GM12874 (cell line): ENCODE results near the gene PMP22.
A peak's percentile ranks its signal among the peaks of the same experiment; 100 is the strongest.

Experiments
- TF ChIP-seq, protein P1 (sequence below): IDR thresholded peaks from 2 replicates; pipeline ENCODE4 v1.5.1; 2011; ENCODE audit warnings: low read depth, mild to moderate bottlenecking, control low read depth, low read length, moderate library complexity; ENCODE audit not compliant: insufficient read depth

PMP22 gene

DNA sequence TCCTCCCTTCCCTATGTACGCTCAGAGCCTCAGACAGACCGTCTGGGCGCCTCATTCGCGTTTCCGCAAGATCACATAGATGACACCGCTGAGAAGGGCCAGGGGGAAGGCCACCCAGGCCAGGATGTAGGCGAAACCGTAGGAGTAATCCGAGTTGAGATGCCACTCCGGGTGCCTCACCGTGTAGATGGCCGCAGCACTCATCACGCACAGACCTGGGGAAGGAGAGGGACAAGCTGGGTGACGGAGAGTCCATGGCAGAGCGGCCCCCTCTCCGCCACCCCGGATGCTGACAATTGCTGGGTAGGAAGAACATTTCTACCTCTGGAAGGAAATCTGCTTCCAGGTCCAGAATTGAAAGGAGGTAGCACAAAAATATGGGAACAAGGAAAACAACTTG is 34.3 kb downstream of the PMP22 start:
- TF ChIP-seq, protein P1, sequence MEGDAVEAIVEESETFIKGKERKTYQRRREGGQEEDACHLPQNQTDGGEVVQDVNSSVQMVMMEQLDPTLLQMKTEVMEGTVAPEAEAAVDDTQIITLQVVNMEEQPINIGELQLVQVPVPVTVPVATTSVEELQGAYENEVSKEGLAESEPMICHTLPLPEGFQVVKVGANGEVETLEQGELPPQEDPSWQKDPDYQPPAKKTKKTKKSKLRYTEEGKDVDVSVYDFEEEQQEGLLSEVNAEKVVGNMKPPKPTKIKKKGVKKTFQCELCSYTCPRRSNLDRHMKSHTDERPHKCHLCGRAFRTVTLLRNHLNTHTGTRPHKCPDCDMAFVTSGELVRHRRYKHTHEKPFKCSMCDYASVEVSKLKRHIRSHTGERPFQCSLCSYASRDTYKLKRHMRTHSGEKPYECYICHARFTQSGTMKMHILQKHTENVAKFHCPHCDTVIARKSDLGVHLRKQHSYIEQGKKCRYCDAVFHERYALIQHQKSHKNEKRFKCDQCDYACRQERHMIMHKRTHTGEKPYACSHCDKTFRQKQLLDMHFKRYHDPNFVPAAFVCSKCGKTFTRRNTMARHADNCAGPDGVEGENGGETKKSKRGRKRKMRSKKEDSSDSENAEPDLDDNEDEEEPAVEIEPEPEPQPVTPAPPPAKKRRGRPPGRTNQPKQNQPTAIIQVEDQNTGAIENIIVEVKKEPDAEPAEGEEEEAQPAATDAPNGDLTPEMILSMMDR: no peak

DNA sequence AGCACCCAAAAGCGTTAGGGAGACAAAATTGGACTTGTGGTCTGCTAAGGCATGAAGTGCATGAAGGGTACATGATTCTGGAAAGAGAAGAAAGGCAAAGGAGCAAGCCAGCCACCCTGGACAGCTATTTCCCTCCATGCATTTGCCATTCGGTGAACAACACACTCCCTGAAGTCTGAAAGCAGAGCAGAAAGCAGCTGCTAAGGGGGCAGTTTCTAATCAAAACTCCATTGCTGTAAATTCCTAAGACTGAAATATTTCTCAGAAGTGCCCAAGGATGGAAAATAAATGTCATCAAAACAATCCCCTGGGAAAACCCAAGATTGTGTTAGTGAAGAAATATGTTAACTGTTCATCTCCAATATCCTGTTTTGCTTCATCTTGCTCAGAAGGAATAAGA is 44.3 kb downstream of the PMP22 start:
- TF ChIP-seq, protein P1: no peak

DNA sequence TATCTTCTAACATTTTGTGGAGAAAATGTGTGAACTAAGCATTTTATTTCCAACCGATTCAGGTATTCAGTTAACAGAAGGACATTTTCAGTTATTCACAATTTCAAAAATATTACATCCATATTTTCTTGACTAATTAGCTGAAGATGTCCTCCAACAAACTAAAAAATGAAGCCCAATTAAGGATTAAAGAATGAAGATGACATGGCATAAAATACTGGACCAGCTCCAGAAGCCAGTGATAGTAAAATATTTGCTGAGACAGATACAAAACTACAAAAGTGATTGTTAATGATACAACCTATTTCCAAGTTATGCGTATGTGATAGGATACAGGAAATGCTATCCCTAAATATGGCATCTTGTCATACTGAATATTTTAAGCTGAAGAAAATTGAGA is 48.6 kb downstream of the PMP22 start:
- TF ChIP-seq, protein P1: no peak

DNA sequence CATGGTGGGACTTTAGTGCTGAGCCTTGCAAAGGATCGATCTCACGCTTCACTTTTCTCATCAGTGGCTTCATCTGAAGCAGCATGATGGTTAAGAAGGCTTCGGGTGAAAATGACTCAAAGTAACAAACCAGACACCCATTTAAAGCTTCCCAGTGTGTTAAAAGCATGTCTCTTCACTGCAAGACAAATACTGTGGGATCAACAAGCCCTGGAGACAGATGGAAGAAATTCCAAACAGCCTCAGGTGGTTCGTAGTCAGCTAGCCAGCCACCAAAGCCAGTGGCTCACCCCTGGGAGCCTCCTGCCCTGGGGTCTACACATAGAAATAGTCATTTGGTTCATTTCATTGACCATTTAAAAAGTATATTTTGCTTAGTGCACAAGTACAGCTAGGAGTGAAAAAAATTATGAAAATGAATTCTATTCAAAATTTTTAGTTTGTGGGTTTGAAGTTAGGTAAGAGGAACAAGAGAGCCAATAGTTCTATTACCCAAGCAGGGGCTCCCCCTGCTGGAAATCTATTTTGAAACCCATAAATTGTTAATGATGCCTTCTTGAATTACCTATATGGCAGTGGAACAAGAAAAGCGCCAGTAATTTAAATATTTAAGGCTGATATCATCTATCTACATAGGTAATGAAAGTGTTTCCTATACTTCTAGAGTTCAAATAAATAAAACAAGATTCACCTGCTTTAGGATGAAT is 51.6 kb downstream of the PMP22 start:
- TF ChIP-seq, protein P1: 0 out of 2 replicates have a peak, but pooled peaks have one; percentile 3

DNA sequence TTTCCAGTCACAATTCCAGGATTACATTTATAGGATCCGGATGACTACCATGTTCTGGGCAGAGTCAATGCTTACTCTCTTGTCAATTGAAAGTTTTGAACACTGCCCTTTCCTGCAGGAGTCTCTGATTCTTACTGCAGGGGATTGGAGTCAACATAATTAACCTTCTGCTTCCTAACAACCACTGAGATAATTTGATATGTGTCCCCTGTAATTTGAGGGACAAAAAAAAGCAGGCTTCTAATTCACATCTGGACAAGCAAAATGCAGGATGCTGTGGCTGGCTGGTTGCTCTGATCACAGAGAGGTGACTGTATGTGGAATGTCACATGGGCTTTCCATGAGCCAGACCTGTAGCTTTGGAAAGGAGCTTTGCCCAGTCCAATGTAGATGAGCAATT is 54.9 kb downstream of the PMP22 start:
- TF ChIP-seq, protein P1: no peak

- TF ChIP-seq, protein P1: no peak
Observed at GRCh38 chr17:15197229-15197628, 67.9 kb downstream of the PMP22 start.

DNA sequence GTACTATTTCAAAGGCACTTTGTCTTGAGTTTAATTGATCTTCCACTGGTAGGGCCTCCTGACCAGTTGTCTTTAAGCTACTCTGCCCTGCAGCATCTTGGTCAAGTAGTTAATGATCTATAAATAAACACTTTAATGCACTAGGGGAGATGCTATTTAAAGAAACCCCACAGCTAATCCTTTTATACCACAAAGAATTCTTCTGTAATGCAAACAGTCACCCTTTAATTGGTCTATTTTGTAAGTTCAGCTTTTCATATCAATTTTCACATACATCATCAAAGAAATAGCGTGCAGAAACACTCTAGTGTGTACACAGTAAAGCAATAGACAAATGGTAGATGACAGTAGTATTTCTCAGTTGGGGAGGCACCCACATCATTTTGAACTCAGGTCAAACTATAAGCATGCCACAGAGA is 70.3 kb downstream of the PMP22 start:
- TF ChIP-seq, protein P1: no peak
